Hepatocyte (in vitro differentiated cells): ENCODE results near the gene MORN5. TPM values are rescaled to one million over a fixed set of nuclear protein-coding genes. Genes with fewer than 3 reads are reported as not detected.

ENCODE experiments used
- DNase-seq: peaks from one replicate; pipeline ENCODE4 v3.0.0-alpha.2; 2016; ENCODE audit warnings: low spot score
- H2AFZ ChIP-seq: fragments of 200-600 bp; sonication (generic); 2 replicates; pipeline ENCODE4 v1.6.0; 2016; ENCODE audit warnings: antibody characterized with exemption, mild to moderate bottlenecking
- H3K27ac ChIP-seq: fragments of 200-600 bp; sonication (generic); 2 replicates; pipeline ENCODE4 v1.5.1; 2016; ENCODE audit warnings: mild to moderate bottlenecking
- H3K27me3 ChIP-seq: fragments of 200-600 bp; sonication (generic); 2 replicates; pipeline ENCODE4 v1.6.1; 2016
- H3K36me3 ChIP-seq: fragments of 200-600 bp; sonication (generic); replicated peaks from 2 replicates; pipeline ENCODE4 v1.5.1; 2016; ENCODE audit warnings: low read depth; ENCODE audit not compliant: insufficient read depth
- H3K4me1 ChIP-seq: fragments of 200-600 bp; sonication (generic); 2 replicates; pipeline ENCODE4 v1.5.1; 2016; ENCODE audit warnings: mild to moderate bottlenecking, moderate library complexity; ENCODE audit not compliant: insufficient read depth
- H3K4me2 ChIP-seq: fragments of 200-600 bp; sonication (generic); 2 replicates; pipeline ENCODE4 v1.6.0; 2016
- H3K4me3 ChIP-seq: fragments of 200-600 bp; sonication (generic); 2 replicates; pipeline ENCODE4 v1.5.1; 2016; ENCODE audit warnings: mild to moderate bottlenecking
- H3K79me2 ChIP-seq: fragments of 200-600 bp; sonication (generic); 2 replicates; pipeline ENCODE4 v1.6.0; 2017; ENCODE audit warnings: mild to moderate bottlenecking
- H3K9me2 ChIP-seq: fragments of 200-600 bp; sonication (generic); replicated peaks from 2 replicates; pipeline ENCODE4 v1.6.0; 2017; ENCODE audit warnings: mild to moderate bottlenecking; ENCODE audit not compliant: insufficient read depth
- H3K9me3 ChIP-seq: fragments of 200-600 bp; sonication (generic); 2 replicates; pipeline ENCODE4 v1.5.1; 2016; ENCODE audit warnings: low read depth, mild to moderate bottlenecking
- H4K20me1 ChIP-seq: fragments of 200-600 bp; sonication (generic); 2 replicates; pipeline ENCODE4 v1.6.0; 2016; ENCODE audit warnings: mild to moderate bottlenecking; ENCODE audit not compliant: insufficient read depth, poor library complexity, severe bottlenecking
- CTCF ChIP-seq: fragments of 200-600 bp; sonication (generic); IDR thresholded peaks from 2 replicates; pipeline ENCODE4 v1.5.1; 2016; ENCODE audit warnings: antibody characterized with exemption, mild to moderate bottlenecking; ENCODE audit not compliant: poor library complexity
- EZH2 ChIP-seq: fragments of 200-600 bp; sonication (generic); IDR thresholded peaks from 2 replicates; pipeline ENCODE4 v1.6.1; 2016; ENCODE audit warnings: antibody characterized with exemption, mild to moderate bottlenecking, borderline replicate concordance
- EZH2phosphoT487 ChIP-seq: fragments of 200-600 bp; sonication (generic); IDR thresholded peaks from one replicate; pipeline ENCODE4 v1.6.1; 2018; ENCODE audit warnings: antibody characterized with exemption, mild to moderate bottlenecking, low read depth, moderate library complexity; ENCODE audit not compliant: unreplicated experiment, severe bottlenecking
- WGBS: methylation state at CpG from one replicate; pipeline ENCODE4 v1.1.6; 2016; ENCODE audit warnings: low lambda C conversion rate; ENCODE audit errors: missing lambda C conversion rate; 5-methylcytosine and 5-hydroxymethylcytosine counted together
- microRNA-seq: library from miRNA; unstranded; fragments of <30 nt; microRNA quantifications from one replicate; pipeline ENCODE4, GENCODE V29; 2017
- polyA plus RNA-seq: library from polyadenylated mRNA; unstranded; fragments of >200 nt; fragmentation: Nextera tagmentation; extraction: Ambion mirVana; gene quantifications from 2 replicates; pipeline ENCODE4 v1.2.1, GENCODE V29; 2016
- small RNA-seq: library from RNA; depleted of rRNA; stranded (forward); fragments of <200 nt; gene quantifications from one replicate; pipeline ENCODE3, GENCODE V24; 2014
- total RNA-seq: library from RNA; depleted of rRNA; stranded (reverse); fragments of >200 nt; gene quantifications from 2 replicates; pipeline ENCODE4 v1.2.3, GENCODE V29; 2014

The MORN5 gene
- total and polyA plus RNA-seq, 2 experiments from 2014 or later = 0.95 TPM; not detected in 1

DNA sequence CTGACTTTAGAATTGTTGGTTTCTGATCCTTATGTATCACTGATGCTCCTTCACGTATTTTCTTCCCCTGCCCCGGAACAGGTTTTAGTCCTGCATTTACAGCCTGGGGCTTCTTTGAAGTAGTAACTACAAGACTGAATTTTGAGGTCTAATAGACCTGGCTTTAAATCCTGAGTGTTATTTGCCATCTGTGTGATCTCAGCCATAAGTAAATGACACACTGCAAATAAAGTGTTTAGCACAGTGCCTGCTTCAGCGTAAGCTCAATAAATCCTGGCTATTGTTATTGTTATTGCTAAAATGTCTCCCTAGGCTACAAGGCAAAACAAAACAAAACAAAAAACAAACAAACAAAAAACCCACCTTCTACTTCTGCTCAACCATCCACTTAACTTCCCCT, 84.6 kb downstream of the MORN5 start:
- no peak for DNase-seq
- 91% methylated on average over 3 of the region's 3 CpGs for WGBS
- Histone ChIP-seq H3K4me1 (no peaks in the 10 kb centered on the region), H2AFZ (no peak overlapping the region), H3K9me2 (no peaks in the 10 kb centered on the region), H3K79me2 (no peaks in the 10 kb centered on the region), H3K27me3 (no peaks in the 10 kb centered on the region), H3K9me3 (no peaks in the 10 kb centered on the region), H3K4me3 (no peak overlapping the region), H4K20me1 (no peaks in the 10 kb centered on the region), H3K27ac (no peak overlapping the region), H3K4me2 (no peak overlapping the region), H3K36me3 (no peaks in the 10 kb centered on the region)
- no peak for TF ChIP-seq CTCF
- no peak for TF ChIP-seq EZH2
- no peak for TF ChIP-seq EZH2phosphoT487

DNA sequence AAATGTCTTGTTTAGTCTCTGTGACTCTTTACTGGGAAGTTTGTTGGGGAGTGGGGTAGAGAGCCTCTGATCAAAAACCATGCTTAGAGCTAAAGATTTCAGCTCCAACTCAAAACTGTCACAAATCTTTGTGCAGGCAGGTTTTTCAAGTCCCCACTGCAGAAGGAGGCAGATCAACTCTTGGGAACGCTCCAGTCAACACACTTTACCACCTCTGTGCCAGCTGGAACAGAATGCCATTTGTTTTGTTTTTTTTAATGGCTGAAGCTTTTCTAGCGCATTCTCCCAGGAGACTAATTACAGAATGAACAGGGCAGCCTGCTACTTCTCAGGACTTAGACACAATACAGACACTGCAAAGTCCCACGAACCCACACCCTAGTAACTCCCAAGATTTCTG, 87.0 kb downstream of the MORN5 start:
- H3K79me2 ChIP-seq = no peaks in the 10 kb centered on the region
- no peak overlapping the region for H3K27ac ChIP-seq
- H3K4me2 ChIP-seq = no peak overlapping the region
- no peaks in the 10 kb centered on the region for H3K36me3 ChIP-seq
- DNase-seq = no peak
- no peaks in the 10 kb centered on the region for H3K9me3 ChIP-seq
- H2AFZ ChIP-seq = no peak overlapping the region
- TF ChIP-seq EZH2phosphoT487 (no peak), CTCF (no peak), EZH2 (no peak)
- H3K27me3 ChIP-seq = no peaks in the 10 kb centered on the region
- no peak overlapping the region for H3K4me3 ChIP-seq
- no peaks in the 10 kb centered on the region for H4K20me1 ChIP-seq
- 88% methylated on average over 3 of the region's 3 CpGs for WGBS
- H3K4me1 ChIP-seq = no peaks in the 10 kb centered on the region
- H3K9me2 ChIP-seq = no peaks in the 10 kb centered on the region

GRCh38 chr9:122248448-122248865, 88.7 kb downstream of the MORN5 start:
- no peaks in the 10 kb centered on the region for H3K9me3 ChIP-seq
- H3K27me3 ChIP-seq = no peaks in the 10 kb centered on the region
- no peak overlapping the region for H3K27ac ChIP-seq
- no peak for DNase-seq
- no peak overlapping the region for H3K4me3 ChIP-seq
- 86% methylated on average over 5 of the region's 5 CpGs for WGBS
- no peaks in the 10 kb centered on the region for H3K36me3 ChIP-seq
- H3K4me2 ChIP-seq = no peak overlapping the region
- peaks cover 4% of the 10 kb centered on the region for H4K20me1 ChIP-seq
- no peaks in the 10 kb centered on the region for H3K79me2 ChIP-seq
- TF ChIP-seq CTCF (no peak), EZH2phosphoT487 (no peak), EZH2 (no peak)
- no peaks in the 10 kb centered on the region for H3K4me1 ChIP-seq
- H2AFZ ChIP-seq = no peak overlapping the region
- no peaks in the 10 kb centered on the region for H3K9me2 ChIP-seq

Small RNA genes within 50 kb of the gene (microRNA-seq; reads per million reads assigned to microRNA genes)
- gene MIR4478 = not detected

Small RNA genes within 50 kb of the gene (small RNA-seq; reads per million reads assigned to genes)
- gene MIR4478 = not detected

Other genes starting within 250 kb of the MORN5 start
- gene TTLL11, start 66.6 kb upstream of the MORN5 start, total RNA-seq = 6.8 and 7.6 TPM in 2 replicates
- gene TTLL11, start 66.6 kb upstream of the MORN5 start, polyA plus RNA-seq = 5.5 and 7.5 TPM in 2 replicates
- gene NDUFA8, start 129 bp upstream of the MORN5 start, total RNA-seq = 44.4 and 46.4 TPM in 2 replicates
- gene NDUFA8, start 129 bp upstream of the MORN5 start, polyA plus RNA-seq = 113 and 132 TPM in 2 replicates
- 0.10 and 0.16 TPM in 2 replicates for gene LHX6, start 69.0 kb downstream of the MORN5 start, total RNA-seq
- 0.39 TPM in 1 of 2 replicates, not detected in the other for gene LHX6, start 69.0 kb downstream of the MORN5 start, polyA plus RNA-seq
- gene RBM18, start 104.9 kb downstream of the MORN5 start, total RNA-seq = 15.5 and 15.9 TPM in 2 replicates
- 14.3 and 22.0 TPM in 2 replicates for gene RBM18, start 104.9 kb downstream of the MORN5 start, polyA plus RNA-seq
- 32.9 and 33.2 TPM in 2 replicates for gene MRRF, start 105.0 kb downstream of the MORN5 start, total RNA-seq
- 26.8 and 28.4 TPM in 2 replicates for gene MRRF, start 105.0 kb downstream of the MORN5 start, polyA plus RNA-seq
- gene PTGS1, start 211.1 kb downstream of the MORN5 start, total RNA-seq = 4.2 and 5.4 TPM in 2 replicates
- 7.3 and 11.1 TPM in 2 replicates for gene PTGS1, start 211.1 kb downstream of the MORN5 start, polyA plus RNA-seq